RWPE1 (cell line): ENCODE results near the gene CXCL1.

ENCODE experiments used
- CTCF ChIA-PET: fragments of 350-600 bp; sonication (Branson Sonifier 250); formaldehyde crosslinking; extraction: SDS; loops from one replicate; lab custom pipeline; 2021; lab: Yijun Ruan, JAX
- POLR2A ChIA-PET: fragments of 400-600 bp; formaldehyde crosslinking; extraction: SDS; loops from one replicate; lab custom pipeline; 2020; ENCODE audit warnings: antibody characterized with exemption; ENCODE audit not compliant: low non-redundant PET; lab: Yijun Ruan, JAX
- DNase-seq: peaks from one replicate; pipeline ENCODE4 v3.0.0; 2012; ENCODE audit warnings: low spot score
- H3K27ac ChIP-seq: fragments of 450-650 bp; 2 replicates; pipeline ENCODE4 v1.5.1; 2017
- TF ChIP-seq, protein P1 (sequence below): fragments of 450-650 bp; conservative IDR thresholded peaks from 2 replicates; pipeline ENCODE4 v1.5.1; 2017; ENCODE audit warnings: low read depth, mild to moderate bottlenecking

CXCL1 gene

DNA sequence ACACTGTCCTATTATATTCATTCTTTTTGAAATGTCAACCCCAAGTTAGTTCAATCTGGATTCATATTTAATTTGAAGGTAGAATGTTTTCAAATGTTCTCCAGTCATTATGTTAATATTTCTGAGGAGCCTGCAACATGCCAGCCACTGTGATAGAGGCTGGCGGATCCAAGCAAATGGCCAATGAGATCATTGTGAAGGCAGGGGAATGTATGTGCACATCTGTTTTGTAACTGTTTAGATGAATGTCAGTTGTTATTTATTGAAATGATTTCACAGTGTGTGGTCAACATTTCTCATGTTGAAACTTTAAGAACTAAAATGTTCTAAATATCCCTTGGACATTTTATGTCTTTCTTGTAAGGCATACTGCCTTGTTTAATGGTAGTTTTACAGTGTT is 1.6 kb downstream of the CXCL1 start:
- ChIA-PET POLR2A (no interaction called here), CTCF (no interaction called here)
- H3K27ac ChIP-seq, result no peak overlapping the region
- DNase-seq, result no peak
- TF ChIP-seq, protein P1, sequence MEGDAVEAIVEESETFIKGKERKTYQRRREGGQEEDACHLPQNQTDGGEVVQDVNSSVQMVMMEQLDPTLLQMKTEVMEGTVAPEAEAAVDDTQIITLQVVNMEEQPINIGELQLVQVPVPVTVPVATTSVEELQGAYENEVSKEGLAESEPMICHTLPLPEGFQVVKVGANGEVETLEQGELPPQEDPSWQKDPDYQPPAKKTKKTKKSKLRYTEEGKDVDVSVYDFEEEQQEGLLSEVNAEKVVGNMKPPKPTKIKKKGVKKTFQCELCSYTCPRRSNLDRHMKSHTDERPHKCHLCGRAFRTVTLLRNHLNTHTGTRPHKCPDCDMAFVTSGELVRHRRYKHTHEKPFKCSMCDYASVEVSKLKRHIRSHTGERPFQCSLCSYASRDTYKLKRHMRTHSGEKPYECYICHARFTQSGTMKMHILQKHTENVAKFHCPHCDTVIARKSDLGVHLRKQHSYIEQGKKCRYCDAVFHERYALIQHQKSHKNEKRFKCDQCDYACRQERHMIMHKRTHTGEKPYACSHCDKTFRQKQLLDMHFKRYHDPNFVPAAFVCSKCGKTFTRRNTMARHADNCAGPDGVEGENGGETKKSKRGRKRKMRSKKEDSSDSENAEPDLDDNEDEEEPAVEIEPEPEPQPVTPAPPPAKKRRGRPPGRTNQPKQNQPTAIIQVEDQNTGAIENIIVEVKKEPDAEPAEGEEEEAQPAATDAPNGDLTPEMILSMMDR, result no peak

DNA sequence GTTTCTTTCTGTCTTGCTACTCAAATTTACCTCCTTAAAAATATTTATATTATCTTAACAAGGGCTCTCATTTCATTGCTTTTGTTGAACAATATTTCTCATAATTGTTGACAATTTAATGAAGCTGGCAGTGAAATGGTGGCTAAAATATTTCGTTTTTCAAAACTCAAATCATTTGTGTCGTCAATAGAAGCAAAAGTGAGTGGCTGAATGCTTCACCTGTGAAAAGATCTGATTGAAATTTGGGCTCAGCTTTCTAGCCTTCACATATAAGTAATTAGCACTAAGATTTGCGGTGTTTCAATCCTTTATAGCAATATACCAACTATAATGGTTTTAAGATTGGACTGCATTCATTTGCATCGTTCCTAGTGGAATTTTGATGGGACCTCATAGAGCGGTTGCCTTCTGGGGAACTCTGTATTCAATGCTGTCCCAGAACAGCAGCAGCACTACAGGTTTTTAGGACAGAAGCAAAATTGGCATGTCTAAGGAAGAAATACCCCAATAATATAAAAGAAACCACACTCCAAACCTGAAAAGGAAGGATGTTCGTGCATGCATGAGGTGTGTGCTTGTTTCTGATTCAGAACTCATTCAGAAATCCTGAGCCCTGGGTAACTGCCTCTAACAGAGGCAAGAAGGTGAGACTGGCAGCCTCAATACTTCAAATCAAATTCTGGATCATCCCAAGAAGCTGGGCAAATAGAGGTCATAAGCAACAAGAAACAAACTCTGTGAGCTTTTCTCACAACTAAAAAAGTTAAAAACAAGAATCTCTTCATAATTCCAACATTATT is 2.5 kb downstream of the CXCL1 start:
- CTCF ChIA-PET, result interaction anchor here (0.5 kb wide), 1 partner anchor 180 kb away, joined by 6 read pairs; no protein-coding TSS in a partner anchor
- no peak for DNase-seq
- TF ChIP-seq, protein P1, result no peak
- no peak overlapping the region for H3K27ac ChIP-seq
- POLR2A ChIA-PET, result no interaction called here

DNA sequence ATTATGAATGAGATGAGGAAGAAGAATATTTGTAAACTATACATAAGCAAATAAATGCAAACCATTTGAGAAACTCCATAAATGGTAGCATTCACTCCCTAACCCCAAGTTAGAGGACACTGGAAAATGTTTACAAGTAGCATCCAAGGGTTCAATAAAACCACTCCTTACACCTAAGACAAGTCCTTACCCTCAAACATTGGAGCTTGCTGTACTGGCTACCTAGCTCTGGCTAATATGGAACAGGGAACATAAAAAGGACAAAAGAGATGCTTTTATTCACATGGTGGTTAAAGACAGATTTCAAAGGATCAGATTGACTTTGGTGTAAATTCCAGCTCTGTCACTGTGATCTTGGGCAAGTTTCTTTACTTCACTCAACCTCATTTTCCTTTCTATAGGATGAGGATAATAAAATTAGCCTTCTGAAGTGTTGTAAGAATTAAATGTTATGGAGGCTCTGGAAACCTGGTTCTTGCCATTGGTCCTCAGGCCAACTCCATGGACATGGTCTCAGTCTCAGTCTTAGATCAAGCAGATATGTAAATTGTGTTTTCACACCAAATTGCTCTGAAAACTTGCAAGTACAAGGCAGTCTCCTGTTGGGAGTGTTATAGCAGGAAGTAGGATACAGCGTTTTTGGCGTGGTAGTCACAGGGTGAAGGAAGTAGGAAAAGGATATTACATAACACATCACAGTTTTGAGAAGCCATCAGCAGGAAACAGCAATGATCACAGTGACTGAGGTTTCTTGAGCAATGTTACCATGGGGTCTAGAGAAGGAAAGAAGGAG is 3.3 kb downstream of the CXCL1 start:
- no peak overlapping the region for H3K27ac ChIP-seq
- CTCF ChIA-PET, result interaction anchor here (0.5 kb wide), 1 partner anchor 179 kb away, joined by 6 read pairs; no protein-coding TSS in a partner anchor
- DNase-seq, result no peak
- POLR2A ChIA-PET, result no interaction called here
- TF ChIP-seq, protein P1, result no peak

DNA sequence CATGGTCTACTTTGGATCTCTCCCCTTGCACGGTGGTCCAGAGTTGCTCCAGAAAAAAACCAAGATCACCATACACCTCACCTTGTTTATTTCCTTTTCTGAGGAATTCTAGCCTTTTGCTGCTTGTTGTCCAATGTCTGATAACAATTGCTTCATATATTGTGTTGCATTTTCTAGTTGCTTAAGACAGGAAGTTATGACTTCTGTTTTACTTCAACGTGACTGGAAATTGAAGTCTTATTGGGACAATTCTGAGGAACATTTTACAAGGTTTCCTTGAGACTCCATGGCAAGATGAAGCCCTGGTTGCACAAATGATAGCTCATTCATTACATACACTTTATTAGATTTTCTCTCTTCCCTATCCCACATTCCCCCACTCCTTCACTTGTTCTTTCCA is 5.2 kb downstream of the CXCL1 start:
- ChIA-PET CTCF (no interaction called here), POLR2A (no interaction called here)
- no peak for DNase-seq
- TF ChIP-seq, protein P1, result no peak
- H3K27ac ChIP-seq, result no peak overlapping the region

DNA sequence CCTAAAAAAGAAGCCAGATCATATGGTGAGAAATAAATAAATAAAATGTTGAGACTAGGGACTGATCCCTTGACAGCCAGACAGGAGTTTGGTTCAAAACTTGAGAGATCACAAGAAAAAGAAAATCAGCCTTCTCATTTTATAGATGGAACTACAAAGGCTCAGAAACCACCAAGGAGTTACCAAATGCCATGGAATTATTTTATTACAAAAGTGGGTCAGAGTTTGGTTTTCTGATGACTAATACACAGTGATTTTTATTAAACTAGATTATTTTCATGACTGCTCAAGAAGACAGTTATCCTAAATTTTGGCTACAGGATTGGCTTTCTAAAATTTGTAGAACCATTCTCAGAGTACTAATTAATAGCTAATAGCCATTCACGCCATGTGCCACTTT is 6.2 kb downstream of the CXCL1 start:
- TF ChIP-seq, protein P1, result no peak
- DNase-seq, result no peak
- no peak overlapping the region for H3K27ac ChIP-seq
- CTCF ChIA-PET, result no interaction called here
- POLR2A ChIA-PET, result no interaction called here

DNA sequence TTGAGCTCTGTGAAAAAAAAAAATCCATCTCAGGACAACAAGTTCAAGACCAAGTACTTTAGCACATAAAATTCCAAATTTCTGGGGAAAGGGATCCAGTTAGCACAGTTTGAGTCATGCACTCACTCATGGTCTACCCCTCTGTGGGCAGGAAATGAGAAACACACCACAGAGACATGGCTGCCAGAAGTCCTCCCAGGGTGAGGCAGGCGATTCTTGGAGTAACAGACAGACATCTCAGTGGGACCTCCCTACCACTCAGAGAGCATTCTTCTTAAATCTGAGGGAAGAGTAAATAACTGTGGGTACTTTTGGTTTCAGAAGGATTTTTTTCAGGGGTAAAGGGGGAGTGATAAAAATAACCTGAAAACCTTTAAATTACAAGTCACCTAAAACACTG is 14.1 kb downstream of the CXCL1 start:
- no peak for DNase-seq
- TF ChIP-seq, protein P1, result no peak
- CTCF ChIA-PET, result interaction anchor here (0.6 kb wide), 1 partner anchor 720 kb away, joined by 3 read pairs; no protein-coding TSS in a partner anchor
- POLR2A ChIA-PET, result interaction anchor here (0.6 kb wide), 1 partner anchor 792 kb away, joined by 4 read pairs; no protein-coding TSS in a partner anchor
- H3K27ac ChIP-seq, result no peak overlapping the region
